Measurements from ENCODE around the gene TEDC1.

TEDC1 gene

DNA sequence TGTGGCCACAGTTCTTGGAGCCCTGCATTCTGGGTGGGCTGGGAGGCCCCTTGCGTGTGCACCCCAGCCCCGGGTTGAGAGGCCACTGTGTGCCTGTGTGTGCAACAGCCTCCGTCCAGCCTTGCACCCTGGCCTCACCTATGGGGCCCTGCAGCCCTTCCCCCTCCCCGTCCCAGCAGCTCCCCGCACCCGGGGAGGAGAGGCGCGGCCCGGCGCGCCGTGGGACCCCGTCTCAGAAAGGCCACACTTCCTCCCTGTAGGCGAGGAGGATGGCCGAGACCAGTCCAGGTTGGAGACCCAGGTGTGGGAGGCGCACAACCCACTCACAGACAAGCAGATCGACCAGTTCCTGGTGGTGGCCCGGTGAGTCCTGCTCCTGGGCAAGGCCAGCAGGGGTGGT lies 33.0 kb upstream of the TEDC1 start:
- no peak for DNase-seq

GRCh38 chr14:105458571-105458970 lies 32.5 kb upstream of the TEDC1 start:
- DNase-seq = no peak

GRCh38 chr14:105460116-105460515 lies 30.9 kb upstream of the TEDC1 start:
- no peak for DNase-seq

GRCh38 chr14:105460616-105461015 lies 30.4 kb upstream of the TEDC1 start:
- DNase-seq = no peak

- DNase-seq = no peak
Observed at GRCh38 chr14:105461903-105462302, 29.1 kb upstream of the TEDC1 start.

GRCh38 chr14:105464501-105464900 lies 26.5 kb upstream of the TEDC1 start:
- DNase-seq = no peak

DNA sequence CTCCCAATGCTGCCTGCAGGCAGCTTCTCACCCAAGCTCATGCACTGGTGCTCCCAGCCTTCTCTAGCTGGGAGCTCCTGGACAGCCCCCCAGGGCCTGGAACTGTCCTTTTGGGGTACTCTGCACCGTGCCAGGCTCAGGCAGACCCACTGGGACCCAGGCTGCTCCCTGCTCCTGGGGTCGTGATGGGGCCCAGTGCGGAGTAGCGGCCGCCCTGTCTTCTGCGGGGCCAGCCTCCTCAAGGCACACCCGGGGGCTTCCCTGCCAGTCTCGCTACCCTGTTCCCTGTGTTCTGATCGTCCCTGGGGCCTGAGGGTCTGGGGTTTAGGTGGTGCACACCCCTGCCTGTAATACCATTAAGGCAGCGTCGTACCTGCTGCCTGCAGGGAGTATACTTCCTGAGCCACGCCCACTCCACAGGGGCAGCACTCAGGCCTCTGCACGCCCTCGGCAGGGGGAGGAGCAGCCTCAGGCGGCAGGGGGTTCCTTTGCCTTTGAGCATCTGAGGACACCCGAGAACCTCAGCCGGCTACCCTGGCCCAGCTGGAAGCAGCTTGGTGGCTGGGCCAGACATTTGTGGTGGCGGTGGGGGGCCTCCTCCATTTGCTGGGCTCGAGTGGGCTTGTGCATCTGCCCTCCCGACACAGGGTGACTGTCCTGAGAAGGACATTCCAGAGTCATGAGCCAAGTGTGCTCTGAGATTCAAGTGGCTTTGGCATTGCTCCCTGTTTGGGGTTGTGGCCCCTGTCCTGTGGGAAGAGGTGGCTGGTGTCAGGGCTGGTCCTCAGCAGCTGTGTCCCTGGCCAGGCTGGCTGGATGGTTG lies 25.6 kb upstream of the TEDC1 start:
- DNase-seq = no peak

- DNase-seq = no peak
Observed at GRCh38 chr14:105466531-105467248, 24.4 kb upstream of the TEDC1 start.

DNA sequence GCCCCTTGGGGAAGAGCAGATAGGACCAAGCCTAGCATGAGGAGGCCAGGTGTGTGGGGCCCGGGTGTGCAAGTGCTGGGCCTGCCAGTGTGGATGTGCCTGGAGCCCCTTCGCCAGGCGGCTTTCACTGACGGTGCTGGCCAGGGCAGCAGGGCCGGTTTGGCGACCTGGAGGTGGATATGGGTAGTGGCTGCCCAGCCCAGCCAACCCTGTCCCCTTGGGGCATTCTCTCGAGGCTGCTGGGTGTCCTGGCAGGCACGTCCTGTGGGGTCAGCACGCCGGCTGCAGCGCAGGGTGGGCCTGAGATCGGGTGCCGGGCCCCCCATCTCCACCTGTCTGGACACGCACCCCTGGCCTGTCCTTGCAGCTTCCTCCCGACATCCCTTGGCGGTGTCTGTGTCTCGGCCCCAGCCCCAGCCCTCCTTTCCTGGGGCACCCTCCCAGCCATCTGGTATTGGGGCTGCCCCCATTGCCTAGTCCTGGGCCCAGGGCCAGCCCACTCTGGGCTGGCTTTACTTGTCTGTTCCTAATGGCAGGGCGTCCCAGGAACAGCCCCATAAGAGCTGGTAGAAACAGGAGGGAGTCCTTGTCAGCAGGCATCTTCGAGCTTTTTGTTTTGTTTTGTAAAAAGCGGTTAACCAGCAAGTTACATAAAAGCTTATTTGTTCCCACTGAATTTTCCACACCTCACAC lies 23.7 kb upstream of the TEDC1 start:
- no peak for DNase-seq

DNA sequence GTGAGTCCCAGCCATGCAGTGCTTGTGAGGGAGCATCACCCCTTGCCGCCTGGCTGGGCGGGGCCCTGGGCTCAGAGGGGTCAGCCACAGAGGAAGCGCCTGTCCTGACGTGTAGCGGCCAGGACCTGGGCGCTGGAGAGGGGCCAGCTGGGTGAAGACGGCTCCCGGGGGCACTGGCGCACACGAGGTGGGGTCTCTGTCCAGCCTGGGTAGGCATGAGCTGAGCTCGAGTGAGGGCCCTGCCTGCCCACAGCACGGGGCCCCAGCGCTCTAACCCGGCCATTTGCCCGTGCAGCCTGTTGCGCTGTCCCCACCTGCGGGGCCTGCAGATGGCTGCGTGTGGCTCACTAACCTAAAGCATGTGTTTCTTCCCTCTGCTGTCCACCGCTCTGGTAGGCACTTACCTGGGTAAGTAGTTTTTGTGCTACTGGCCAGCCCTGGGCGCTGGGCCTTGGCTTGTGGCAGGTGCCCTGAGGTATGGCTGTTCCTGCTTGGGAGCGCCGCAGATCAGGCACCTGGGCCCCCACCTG lies 23.0 kb upstream of the TEDC1 start:
- no peak for DNase-seq

GRCh38 chr14:105468621-105469241 lies 22.3 kb upstream of the TEDC1 start:
- DNase-seq = no peak

DNA sequence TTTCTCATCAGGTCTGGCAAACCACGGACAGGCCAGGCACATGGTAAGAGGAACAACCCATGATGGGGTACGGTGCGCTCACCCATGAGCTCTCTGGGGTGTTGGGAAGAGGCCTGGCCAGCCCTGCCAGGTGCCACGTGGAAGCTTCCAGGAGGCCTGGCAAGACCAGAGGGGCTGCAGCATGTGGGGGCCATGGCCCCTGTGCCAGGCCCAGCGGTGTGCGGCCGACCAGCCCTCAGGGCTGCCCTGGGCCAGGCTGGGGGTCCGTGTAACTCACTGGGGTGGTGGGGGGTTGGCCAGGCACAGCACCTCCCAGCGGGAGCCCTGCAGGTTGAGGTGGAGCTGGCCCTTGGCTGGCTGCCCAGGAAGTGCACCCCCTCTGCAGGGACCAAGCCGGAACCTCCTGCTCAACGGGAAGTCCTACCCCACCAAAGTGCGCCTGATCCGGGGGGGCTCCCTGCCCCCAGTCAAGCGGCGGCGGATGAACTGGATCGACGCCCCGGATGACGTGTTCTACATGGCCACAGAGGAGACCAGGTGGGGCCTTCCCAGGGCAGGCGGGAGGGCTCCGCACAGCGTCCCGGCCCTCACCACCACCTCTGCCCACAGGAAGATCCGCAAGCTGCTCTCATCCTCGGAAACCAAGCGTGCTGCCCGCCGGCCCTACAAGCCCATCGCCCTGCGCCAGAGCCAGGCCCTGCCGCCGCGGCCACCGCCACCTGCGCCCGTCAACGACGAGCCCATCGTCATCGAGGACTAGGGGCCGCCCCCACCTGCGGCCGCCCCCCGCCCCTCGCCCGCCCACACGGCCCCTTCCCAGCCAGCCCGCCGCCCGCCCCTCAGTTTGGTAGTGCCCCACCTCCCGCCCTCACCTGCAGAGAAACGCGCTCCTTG lies 21.3 kb upstream of the TEDC1 start:
- no peak for DNase-seq

GRCh38 chr14:105470350-105471296 lies 20.4 kb upstream of the TEDC1 start:
- DNase-seq = no peak

DNA sequence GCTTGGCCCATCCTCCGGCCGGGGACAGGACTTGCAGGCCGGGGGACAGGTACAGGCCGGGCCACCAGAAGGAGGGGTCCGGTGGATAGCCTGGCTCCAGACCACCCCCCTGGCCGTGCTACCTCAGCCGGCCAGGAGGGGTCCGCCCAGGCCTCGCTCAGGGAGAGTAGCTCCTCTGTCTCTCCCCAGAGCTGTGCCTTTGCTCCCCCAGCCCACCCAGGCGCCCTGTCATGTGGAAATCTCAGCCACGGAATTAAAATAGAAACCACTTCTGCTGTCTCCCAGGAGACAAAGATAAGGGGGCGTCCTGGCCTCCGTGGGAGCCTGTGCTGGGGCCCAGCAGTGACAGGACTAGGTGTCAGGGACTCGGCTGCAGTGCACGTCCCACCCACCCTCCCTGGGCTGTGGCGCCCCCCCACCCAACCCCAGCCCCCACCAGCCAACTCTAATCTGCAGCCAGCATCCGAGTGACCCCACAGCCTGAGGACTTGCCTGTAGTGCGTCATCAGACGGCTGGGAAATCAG lies 19.7 kb upstream of the TEDC1 start:
- DNase-seq = no peak

GRCh38 chr14:105471823-105472485 lies 19.1 kb upstream of the TEDC1 start:
- no peak for DNase-seq

GRCh38 chr14:105472486-105472991 lies 18.5 kb upstream of the TEDC1 start:
- DNase-seq = no peak

- no peak for DNase-seq
Observed at GRCh38 chr14:105473033-105473676, 17.9 kb upstream of the TEDC1 start.

- peak; percentile 90 for DNase-seq
Observed at GRCh38 chr14:105473677-105474482, 17.2 kb upstream of the TEDC1 start.
